Panc1 (cell line): Measurements from ENCODE around the gene CFAP52.

Source experiments
- CTCF ChIP-seq: fragments of 450-650 bp; IDR thresholded peaks from 2 replicates; pipeline ENCODE4 v1.5.1; 2017; ENCODE audit warnings: mild to moderate bottlenecking
- POLR2AphosphoS5 ChIP-seq: IDR thresholded peaks from 2 replicates; pipeline ENCODE4 v1.6.1; 2012; ENCODE audit warnings: mild to moderate bottlenecking, low read depth, low read length, moderate library complexity
- REST ChIP-seq, 2 experiments: IDR thresholded peaks; 2 replicates each; pipeline ENCODE4 v1.6.1; 2011 to 2012; ENCODE audit warnings: low read depth in 2 of 2, control low read depth in 1 of 2, low read length in 1 of 2, mild to moderate bottlenecking in 1 of 2, moderate library complexity in 1 of 2; ENCODE audit not compliant: insufficient read depth in 1 of 2
- SIN3A ChIP-seq: IDR thresholded peaks from 2 replicates; pipeline ENCODE4 v1.6.1; 2012; ENCODE audit warnings: low read depth, mild to moderate bottlenecking, low read length, moderate library complexity, borderline replicate concordance; ENCODE audit not compliant: insufficient read depth
- TCF7L2 ChIP-seq: IDR thresholded peaks from 2 replicates; pipeline ENCODE4 v1.6.1; 2011; ENCODE audit warnings: mild to moderate bottlenecking, low read depth, low read length, inconsistent platforms

GRCh38 chr17:9537177-9537776, 39.2 kb upstream of the CFAP52 start:
- no peak for TF ChIP-seq CTCF
- TF ChIP-seq POLR2AphosphoS5, result no peak
- no peak for TF ChIP-seq REST (IDR thresholded peaks at IDR 0.05; ENCODE audit: insufficient read depth in 1 of 2, low read depth in 2 of 2, low read length in 1 of 2)
- no peak for TF ChIP-seq TCF7L2
- TF ChIP-seq SIN3A, result no peak
